Coronary artery (tissue), 2 donors: ENCODE measurements around the gene CACNG6.

Source experiments
- DNase-seq: peaks from one replicate; pipeline ENCODE4 v3.0.0-alpha.2; 2017; ENCODE audit warnings: low spot score
- H3K27ac ChIP-seq, 2 donors: fragments of 200-600 bp; sonication (generic); one replicate each; pipeline ENCODE4 v1.5.1; 2016 to 2019
- H3K4me3 ChIP-seq: fragments of 200-600 bp; sonication (generic); 2 replicates; pipeline ENCODE4 v1.5.1; 2016; ENCODE audit warnings: mild to moderate bottlenecking, moderate library complexity
- TF ChIP-seq, protein P1 (sequence below): fragments of 200-600 bp; sonication (generic); IDR thresholded peaks from one replicate; pipeline ENCODE4 v1.5.1; 2019; ENCODE audit warnings: antibody characterized with exemption

The CACNG6 gene

DNA sequence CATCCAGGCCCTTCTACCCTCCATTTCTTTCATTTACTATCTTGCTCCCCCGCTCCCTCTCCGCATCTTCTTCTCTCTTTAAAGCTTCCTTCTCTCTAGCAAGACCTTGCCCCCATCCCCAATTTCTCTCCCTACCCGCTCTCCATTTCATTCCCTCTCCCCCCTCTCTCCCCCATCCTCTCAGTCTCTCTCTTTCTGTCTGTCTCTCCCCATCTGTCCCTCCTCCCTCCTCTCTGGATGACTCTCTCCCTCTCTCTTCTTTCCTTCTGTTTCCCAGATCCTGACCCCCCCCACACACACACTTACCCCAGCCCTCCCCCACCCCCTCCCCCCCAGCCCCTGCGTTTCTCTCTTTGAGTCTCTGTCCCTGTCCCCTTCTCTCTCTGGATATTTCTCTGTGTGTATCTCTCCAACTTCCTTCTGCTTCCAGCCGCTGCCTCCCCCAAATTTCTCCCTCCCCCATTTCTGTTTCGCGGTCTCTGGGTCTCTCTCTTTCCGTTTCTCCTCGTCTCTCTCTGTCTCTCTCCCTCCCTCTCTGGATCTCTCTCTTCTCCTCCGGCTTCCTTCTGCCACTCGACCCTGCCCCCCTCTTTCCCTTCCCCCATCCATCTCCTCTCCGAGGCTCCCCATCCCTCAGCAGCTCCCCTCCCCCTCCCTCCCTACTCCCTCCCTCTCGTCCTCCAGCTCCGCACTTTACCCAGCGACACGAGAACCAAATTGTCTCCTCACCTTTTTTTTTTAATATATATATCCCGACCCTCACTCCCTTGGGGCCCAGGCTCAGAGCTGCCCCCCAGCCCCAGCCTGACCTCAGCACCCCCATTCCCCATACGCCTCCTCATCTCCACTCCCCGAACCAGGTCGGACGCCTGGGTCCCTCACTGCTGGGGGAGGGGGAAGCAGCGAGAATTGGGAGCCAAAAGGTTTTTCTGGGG lies 32.3 kb upstream of the CACNG6 start:
- Histone ChIP-seq H3K27ac (no peak overlapping the region), H3K4me3 (no peak overlapping the region)
- DNase-seq: no peak
- TF ChIP-seq, protein P1, sequence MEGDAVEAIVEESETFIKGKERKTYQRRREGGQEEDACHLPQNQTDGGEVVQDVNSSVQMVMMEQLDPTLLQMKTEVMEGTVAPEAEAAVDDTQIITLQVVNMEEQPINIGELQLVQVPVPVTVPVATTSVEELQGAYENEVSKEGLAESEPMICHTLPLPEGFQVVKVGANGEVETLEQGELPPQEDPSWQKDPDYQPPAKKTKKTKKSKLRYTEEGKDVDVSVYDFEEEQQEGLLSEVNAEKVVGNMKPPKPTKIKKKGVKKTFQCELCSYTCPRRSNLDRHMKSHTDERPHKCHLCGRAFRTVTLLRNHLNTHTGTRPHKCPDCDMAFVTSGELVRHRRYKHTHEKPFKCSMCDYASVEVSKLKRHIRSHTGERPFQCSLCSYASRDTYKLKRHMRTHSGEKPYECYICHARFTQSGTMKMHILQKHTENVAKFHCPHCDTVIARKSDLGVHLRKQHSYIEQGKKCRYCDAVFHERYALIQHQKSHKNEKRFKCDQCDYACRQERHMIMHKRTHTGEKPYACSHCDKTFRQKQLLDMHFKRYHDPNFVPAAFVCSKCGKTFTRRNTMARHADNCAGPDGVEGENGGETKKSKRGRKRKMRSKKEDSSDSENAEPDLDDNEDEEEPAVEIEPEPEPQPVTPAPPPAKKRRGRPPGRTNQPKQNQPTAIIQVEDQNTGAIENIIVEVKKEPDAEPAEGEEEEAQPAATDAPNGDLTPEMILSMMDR: no peak

DNA sequence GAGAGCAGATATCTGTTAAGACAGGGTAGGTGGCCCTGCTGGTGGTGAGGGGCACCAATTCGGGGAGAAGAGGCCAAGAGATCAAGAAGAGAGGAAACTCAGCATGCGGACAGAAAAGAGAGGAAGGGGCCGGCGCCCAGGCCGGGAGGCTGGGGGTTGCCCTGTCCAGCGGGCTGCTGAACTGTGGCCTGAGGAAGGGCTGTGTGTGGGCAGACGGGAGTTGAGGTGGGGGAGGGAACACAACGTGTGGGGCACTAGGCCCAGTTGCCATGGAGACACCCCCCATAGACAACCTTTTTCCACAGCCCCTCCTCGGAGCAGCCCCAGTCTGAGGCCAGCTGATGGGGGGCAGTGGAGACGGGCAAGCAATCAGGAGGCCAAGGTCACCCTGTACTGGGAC lies 31.2 kb upstream of the CACNG6 start:
- H3K4me3 ChIP-seq: no peak overlapping the region
- no peak overlapping the region for H3K27ac ChIP-seq
- DNase-seq: no peak
- TF ChIP-seq, protein P1: no peak

DNA sequence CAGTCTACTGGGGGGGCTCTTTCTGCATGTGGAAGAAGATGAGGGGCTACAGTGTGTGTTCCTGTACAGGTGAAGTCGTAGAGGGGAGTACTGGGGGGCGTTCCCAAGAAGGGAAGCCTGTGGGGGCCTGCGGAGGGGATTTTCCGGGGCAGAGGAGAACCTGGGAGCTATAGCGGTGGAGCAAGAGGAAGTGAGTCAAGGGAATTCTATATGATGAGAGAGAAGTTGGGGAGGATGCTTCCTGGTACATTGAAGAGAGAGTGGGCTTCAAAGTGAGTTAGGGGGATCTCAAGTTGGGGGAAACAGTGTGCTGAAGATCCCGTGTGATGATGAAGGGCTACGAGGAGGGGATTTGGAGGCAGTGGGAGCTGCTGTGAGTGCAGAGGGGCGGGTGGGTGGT lies 30.6 kb upstream of the CACNG6 start:
- TF ChIP-seq, protein P1: no peak
- Histone ChIP-seq H3K27ac (no peak overlapping the region), H3K4me3 (no peak overlapping the region)
- no peak for DNase-seq

DNA sequence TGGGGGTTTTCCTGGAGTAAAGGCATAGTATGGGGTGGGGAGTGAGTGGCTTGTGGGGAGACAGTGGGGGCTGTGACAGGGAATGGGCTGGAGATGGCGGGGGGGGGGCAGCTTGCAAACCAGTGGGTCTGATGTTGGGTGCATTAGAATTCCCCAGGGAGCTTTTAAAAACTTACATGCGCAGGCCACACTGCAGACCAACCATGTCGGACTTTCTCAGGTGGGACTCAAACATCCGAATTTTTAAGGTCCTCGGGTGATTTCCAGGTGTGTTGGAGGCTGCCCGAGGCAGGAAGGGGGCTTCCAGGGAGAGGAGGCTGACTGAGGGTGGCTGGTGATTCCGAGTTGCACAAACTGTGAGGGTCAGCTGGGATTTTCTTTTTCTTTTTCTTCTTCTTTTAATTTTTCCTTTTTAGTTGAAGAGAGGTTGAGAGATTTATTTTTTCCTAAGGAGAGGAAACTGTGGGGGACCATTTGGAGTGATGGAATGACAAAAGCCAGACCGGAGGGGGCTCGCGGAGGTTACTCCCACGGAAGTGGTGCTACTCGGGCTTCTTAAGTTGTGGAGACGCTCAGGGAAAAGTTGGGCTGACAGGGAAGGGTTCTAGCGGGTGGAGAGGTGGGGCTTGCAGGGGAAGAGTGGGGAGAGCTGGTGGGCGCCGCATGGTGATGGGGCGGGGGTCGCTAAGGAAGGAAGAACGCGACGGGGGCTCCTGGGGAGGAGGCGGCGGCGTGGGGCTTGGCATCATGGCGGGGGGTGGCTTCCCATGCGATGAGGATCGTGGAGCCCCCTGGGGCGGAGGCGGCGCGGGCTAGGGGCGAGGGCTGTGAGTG lies 29.7 kb upstream of the CACNG6 start:
- DNase-seq: no peak
- TF ChIP-seq, protein P1: no peak
- Histone ChIP-seq H3K4me3 (no peak overlapping the region), H3K27ac (no peak overlapping the region)

DNA sequence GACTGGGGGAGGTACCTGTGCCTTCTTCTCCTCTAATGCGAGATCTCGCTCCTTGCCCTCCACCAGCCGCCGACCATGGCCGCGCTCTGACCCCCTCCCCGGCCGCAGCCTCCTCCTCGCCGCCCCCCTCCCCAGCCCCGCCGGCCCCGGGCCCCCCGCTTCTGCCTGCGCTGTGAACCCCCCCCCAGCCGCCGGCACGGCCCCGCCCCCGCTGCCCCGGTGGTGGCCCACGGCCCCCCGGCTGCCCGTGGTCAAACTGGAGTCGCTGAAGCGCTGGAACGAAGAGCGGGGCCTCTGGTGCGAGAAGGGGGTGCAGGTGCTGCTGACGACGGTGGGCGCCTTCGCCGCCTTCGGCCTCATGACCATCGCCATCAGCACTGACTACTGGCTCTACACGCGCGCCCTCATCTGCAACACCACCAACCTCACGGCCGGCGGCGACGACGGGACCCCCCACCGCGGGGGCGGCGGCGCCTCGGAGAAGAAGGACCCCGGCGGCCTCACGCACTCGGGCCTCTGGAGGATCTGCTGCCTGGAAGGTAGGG lies 28.5 kb upstream of the CACNG6 start, which contains the start of gene CACNG8:
TSS of gene CACNG8 (plus strand) at position 51 of the 545 bp plus-strand sequence.
- no peak within 1 kb of the TSS for H3K4me3 ChIP-seq
- DNase-seq: no peak
- TF ChIP-seq, protein P1: no peak
- H3K27ac ChIP-seq: no peak within 1 kb of the TSS

DNA sequence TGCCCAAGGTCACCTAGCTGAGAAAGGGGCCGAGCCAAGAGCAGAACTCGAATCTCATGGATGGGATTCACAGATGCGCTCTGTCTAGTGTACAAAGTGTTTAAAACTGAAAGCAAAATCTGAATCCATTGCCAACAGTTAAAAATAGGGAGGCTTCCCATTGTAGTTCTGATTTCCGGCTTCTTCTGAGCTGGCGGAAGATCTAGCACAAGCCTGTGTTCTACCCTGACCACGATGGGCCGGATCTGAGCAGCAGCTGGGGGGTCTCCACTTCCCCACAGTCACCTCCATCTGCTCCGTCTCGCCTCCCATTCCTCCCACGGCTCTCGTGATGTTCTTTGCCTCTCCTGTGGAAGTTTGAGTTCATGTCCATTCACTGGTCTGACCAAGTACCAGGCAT lies 26.3 kb upstream of the CACNG6 start:
- TF ChIP-seq, protein P1: no peak
- peak overlapping the region; percentile 31 for H3K4me3 ChIP-seq
- no peak overlapping the region for H3K27ac ChIP-seq
- no peak for DNase-seq
